Ecto neural progenitor cell (in vitro differentiated cells): Measurements from ENCODE around the gene GLI3.
"Not testable (repeated sequence)": the region's sequence is repeated elsewhere in the genome, so short reads cannot be mapped to it uniquely, and the experiment has no call there.

ENCODE experiments used
- DNase-seq: peaks from one replicate; pipeline ENCODE4 v3.0.0-alpha.2; 2018; ENCODE audit warnings: low spot score

Gene GLI3

DNA sequence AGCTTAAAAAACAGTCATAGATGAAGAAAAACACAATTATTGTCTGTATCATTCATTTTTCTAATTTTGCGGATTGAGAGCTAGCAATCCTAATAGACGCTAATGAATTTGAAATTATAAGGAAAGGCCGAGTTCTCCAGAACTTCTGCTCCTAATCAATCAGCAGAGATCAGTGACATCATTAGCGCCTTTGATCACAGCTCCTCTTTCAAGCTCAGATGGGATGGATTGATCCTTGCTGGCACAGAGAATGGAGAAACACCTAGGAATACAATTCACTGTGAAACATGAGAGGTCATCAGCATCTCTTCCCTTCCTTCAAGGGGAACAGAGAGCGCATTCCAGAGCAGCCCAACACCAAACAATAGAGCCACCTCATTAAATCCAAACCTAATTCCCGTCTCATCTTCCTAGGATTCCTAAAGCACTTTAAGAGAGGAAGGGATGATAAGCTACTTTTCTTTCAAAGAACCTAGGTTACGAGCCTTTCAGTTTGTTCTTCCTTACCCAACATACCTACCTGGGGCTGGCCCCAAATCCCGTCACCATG lies 24.4 kb downstream of the GLI3 start:
- DNase-seq = no peak

DNA sequence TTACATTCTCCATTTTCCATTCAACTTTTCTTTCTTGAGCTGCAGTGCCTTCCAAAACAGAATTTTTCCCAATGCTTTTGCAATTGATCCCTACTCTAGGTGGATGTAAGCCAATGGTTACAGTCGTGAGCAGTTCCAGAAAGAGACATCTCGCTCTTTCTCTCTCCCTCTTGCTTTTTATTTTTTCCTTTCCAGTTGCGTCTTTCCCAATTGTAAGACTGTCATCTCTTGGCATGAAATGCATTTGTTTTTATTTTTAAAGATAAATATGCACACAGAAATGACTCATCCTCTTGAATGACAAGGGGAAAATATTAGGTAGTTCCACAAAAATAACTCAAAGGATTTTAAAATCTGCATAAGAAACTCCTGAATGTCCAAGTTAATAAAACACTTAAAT lies 25.1 kb downstream of the GLI3 start:
- no peak for DNase-seq

- no peak for DNase-seq
Measured at GRCh38 chr7:42210779-42211178, 26.2 kb downstream of the GLI3 start.

DNA sequence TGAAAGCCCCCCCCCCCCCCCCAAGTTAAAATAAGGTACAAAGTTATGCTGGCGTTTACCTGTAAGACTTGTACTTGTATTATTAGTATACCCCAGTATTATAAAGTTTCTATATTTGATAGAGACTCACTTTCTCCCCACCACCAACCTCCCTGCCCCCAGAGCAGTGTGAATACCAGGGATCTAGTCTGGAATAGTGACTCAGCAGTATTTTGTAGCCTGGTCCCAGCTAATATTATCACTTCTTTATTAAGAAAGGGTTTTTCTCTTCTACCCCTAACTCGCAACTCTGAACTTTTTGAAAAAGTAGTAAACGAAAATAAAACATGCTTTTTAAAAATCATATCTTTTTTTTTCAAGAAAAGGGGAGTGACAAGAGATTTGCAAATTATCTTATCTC lies 26.7 kb downstream of the GLI3 start:
- no peak for DNase-seq

DNA sequence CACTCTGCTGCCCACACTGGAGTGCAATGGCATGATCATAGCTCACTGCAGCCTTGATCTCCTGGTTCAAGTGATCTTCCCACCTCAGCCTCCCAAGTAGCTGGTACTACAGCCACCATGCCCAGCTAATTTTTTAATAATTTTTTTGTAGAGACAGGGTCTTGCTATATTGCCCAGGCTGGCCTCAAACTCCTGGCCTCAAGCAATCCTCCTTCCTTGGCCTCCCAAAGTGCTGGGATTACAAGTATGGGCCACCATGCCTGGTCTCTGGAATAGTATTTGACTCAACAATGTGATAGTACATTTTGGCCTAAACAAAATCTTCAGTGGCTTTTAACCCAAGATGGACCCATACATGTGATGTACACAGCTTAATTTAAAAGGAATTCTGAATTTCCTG lies 27.9 kb downstream of the GLI3 start:
- DNase-seq = not testable (repeated sequence)

- no peak for DNase-seq
Measured at GRCh38 chr7:42208572-42208971, 28.4 kb downstream of the GLI3 start.

DNA sequence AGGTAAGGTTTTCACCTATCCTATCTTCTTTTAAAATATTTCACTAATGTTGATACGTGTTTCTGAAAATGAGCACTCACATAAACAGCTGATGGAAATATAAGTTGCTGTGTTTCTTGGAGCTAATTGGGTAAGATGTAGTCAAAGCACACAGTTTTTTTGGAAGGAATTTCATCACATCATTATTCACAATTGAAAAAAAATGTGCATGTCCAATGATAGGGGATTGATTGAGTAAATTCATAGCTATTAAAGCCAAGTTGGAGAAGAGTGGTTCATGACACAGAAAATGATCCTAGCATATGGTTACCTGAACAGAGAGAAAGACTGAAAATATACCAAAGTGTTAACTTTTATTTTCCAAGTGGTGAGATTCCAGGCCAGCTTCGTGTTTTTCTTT lies 29.6 kb downstream of the GLI3 start:
- no peak for DNase-seq

DNA sequence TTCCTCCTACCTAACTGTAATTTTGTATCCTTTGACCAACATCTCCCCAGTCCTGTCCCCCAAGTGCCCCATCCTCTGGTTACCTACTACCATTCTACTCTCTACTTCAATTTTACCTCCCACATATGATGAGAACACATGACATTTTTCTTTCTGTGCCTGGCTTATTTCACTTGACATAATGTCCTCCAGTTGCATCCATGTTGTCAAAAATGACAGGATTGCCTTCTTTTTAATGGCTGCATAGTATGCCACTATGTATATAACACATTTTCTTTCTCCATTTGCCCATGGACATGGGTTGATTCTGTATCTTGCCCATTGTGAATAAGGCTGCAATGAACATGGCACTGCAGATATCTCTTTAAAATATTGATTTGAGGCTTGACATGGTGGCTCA lies 33.7 kb downstream of the GLI3 start:
- DNase-seq = no peak

GRCh38 chr7:42202601-42203000 lies 34.4 kb downstream of the GLI3 start:
- no peak for DNase-seq

- no peak for DNase-seq
Measured at GRCh38 chr7:42198974-42199668, 37.9 kb downstream of the GLI3 start.

- no peak for DNase-seq
Measured at GRCh38 chr7:42198296-42198695, 38.7 kb downstream of the GLI3 start.

- DNase-seq = no peak
Measured at GRCh38 chr7:42197451-42197850, 39.6 kb downstream of the GLI3 start.

DNA sequence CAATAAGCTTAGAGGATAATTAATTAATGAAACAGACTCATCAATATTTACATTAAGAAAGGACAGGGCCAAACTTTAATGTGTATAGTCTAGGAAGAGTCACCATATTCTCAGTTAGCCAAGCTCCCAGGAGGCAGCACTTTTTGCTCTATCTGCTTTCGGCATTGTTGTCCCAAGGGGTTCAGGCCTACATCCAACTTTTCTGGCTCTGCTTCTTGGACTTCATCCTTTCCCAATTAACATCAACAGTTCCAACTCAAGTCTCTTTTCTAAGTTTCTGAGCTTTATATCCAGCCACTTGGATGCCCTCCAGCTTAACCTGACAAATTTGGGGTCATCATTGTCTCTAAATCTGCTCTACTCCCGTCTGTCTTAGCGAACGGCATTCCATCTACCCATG lies 42.8 kb downstream of the GLI3 start:
- no peak for DNase-seq

GRCh38 chr7:42193471-42194129 lies 43.4 kb downstream of the GLI3 start:
- DNase-seq = no peak

- no peak for DNase-seq
Measured at GRCh38 chr7:42192851-42193461, 44.1 kb downstream of the GLI3 start.

- no peak for DNase-seq
Measured at GRCh38 chr7:42192066-42192465, 44.9 kb downstream of the GLI3 start.

- no peak for DNase-seq
Measured at GRCh38 chr7:42189535-42189934, 47.5 kb downstream of the GLI3 start.

DNA sequence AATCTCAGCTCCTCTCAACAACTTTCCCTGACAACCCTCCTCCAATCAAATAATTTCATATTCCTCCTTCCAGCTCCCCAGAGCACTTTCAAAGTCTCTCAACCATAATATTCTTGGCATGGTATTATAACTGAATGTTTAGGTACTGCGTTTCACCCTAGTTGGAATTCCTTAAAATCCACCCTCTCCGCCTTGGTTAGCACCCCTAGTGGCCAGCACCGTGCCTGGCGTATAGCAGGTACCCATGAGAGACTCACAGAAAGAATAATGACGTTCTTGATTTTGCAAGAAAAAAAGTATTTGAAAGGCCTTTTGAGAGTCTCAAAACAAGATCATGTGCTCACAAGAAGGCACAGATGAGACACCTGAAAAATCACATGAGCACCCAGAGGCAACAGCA lies 50.9 kb downstream of the GLI3 start:
- no peak for DNase-seq

- no peak for DNase-seq
Measured at GRCh38 chr7:42185726-42186125, 51.3 kb downstream of the GLI3 start.

- DNase-seq = no peak
Measured at GRCh38 chr7:42183547-42183946, 53.5 kb downstream of the GLI3 start.

- DNase-seq = no peak
Measured at GRCh38 chr7:42181566-42181965, 55.4 kb downstream of the GLI3 start.

- DNase-seq = no peak
Measured at GRCh38 chr7:42180806-42181205, 56.2 kb downstream of the GLI3 start.

DNA sequence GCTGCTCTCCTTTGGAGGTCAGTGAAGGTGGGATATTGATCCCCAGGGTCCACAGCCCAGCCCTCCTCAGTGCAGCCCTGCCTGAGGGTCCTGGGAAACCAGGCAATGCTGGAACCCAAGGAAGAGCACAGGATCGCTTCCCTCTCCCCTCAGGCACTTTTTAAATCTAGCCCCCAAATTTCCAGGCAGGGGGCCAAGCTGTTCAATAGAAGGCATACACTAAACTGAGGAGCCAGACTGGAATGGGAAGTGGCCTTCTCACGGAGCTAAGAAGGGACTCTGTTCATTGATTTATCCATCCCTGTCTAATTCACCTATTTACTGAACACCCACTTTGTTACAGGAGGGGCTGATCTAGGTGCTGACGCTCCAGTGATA lies 60.3 kb downstream of the GLI3 start:
- no peak for DNase-seq
